Stimulated activated CD8-positive, alpha-beta memory T cell treated with anti-CD3 and anti-CD28 coated beads, Interleukin-12 subunit alpha, Interleukin-12 subunit beta, amount 100 ng/mL, for 24 hours (primary cell): ENCODE data around the gene SDK2.

Experiments used
- DNase-seq: peaks from one replicate; pipeline ENCODE4 v3.0.0-alpha.2; 2020; ENCODE audit errors: extremely low read depth

The SDK2 gene

DNA sequence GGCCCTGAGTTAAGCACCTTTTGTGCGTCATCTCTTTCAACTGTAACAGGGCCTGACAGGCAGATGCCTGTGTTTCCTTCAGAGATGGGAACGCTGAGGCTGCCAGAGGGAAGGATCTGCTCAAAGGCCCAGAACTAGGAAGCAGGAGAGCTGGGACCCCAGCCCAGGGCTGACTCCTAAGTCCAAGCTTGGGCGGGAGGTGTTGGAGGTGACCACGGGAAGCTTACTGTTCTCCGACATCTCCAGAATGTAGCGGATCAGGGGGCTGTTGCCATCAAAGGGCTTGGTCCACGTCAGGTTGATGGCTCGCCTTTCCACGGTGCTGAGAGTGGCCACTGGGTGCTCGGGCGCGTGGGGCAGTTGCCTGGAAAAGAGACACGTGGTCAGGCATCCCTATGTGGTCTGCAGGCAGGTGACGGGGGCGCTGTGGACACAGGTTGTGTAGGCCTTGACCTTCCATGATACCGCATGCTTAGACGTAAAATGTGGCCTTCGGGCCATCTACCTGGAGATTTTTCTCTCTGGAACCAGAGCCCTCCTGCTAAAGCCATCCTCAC lies 221.0 kb downstream of the SDK2 start:
- no peak for DNase-seq

GRCh38 chr17:73422121-73422520 lies 222.1 kb downstream of the SDK2 start:
- no peak for DNase-seq

GRCh38 chr17:73420897-73421296 lies 223.3 kb downstream of the SDK2 start:
- no peak for DNase-seq

GRCh38 chr17:73419881-73420280 lies 224.4 kb downstream of the SDK2 start:
- DNase-seq = no peak

DNA sequence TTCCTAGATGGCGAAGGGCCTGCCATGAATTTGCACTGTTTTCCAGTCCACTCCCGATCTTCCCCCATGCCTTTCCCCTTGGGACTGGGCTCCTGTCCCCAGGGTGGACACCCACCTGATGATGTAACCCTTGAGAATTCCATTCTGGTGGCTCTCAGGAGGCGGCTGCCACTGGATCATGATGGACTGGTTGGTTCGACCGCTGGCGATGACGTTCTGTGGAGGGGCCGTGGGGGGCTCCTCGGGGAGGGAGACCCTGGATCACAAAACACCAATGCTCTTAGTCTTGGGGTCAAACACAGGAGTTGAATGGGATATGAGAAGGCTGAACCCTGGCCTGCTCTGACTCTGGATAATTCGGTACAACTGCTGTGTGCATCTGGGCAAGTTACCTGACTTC lies 225.2 kb downstream of the SDK2 start:
- DNase-seq = no peak

DNA sequence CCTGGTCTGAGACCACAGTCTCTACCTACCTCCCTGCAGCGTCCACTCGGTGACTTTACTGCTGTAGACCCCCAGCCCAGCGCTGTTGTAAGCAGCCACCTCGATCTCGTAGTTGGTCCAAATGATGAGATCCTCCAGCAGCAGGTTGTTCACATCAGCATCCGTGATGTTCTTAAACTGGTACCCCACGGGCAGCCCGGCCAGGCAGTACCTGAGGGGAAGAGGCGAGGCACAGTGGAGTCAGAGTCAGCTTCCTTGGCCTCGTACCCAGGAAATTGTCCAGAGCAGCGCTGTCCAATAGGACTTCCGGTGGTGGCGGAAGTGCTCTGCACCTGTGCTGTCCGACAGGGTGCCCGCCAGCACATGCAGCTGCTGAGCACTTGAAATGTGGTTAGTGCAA lies 228.5 kb downstream of the SDK2 start:
- no peak for DNase-seq

DNA sequence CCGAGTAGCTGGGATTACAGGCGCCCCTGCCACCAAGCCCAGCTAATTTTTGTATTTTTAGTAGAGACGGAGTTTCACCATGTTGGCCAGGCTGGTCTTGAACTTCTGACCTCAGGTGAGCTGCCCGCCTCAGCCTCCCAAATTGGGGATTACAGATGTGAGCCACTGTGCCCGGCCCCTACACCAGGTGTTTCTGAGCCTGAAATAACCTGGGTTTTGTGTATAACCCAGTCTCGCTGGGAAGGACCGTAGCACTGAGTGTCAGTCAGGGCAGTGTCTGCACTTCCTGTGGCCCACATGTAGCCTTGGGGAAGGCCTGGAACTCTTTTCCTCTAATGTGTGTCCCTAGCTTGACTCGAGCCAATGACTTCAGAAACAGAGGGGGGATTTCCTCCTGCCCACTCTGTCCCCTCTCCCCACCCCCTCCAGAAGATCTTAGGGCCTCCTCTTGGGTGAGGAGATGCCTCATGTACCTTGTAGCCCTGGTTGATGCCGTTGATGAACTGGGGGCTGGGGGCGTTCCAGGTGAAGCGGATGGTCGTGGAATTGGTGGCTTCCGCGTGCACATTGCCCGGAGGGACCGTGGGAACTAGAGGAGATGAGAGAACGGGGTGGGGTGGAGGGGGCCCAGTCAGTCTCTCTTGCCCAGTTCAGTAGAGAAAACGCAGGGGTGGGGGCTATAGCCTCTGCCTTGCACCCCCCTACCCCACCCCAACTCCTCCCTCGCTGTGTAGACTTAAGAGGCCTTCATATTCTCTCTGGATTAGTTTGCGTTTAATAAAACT lies 229.9 kb downstream of the SDK2 start:
- no peak for DNase-seq

GRCh38 chr17:73412914-73413313 lies 231.3 kb downstream of the SDK2 start:
- no peak for DNase-seq

DNA sequence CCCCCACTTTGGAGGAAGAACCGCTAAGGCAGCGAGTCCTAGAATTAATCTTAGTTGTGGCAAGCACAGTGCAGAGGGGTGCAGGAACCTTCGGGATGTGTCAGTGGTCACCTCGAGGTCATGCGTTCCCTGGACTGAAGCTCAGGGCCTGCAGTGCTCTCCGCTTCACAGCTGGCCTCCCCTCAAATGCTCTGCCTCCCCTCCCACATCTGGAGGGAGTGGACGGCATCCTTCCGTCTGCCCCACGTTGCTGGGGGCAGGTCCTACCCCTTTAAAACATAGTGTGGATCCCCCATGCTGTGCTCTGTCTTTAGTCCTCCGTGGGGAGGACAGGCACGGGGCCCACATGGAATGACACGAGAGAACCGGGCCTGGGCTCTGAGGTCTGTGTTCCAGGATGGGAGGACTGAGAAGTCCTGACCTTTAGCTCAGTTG lies 232.9 kb downstream of the SDK2 start:
- no peak for DNase-seq

DNA sequence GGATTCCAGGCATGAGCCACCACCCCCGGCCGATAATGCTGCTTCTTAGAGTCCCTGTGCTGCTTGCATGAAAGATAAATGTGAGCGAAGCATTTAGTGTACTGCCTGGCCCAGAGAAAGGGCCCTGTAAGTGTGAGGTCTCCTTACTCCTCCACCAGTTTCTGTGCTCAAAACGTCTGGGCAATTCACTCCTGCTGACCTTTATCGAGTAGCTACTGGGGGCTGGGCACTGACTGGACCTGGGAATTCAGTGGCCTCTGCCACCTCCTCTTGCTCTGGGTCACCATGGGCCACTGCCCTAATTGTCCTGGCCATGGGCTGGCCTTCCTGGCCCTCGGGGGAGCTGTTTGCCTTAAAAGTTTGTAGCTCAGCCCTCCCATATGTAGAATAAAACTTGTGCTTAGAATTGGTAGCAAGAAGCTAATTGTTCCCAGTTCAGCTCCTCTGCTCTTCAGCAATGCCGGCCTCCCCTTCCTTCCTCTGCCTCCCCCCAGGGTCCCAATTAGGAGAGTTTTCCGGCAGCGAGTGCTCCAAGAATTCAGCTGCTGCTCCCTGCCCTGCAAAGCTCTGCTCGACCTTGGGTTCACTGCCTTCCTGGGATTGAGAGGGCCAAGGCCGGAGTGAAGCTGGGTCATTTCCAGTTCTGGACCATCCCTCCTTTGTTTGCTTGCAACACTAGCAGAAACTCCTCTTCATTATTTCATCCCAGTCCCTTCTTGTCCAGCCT lies 233.5 kb downstream of the SDK2 start:
- no peak for DNase-seq

DNA sequence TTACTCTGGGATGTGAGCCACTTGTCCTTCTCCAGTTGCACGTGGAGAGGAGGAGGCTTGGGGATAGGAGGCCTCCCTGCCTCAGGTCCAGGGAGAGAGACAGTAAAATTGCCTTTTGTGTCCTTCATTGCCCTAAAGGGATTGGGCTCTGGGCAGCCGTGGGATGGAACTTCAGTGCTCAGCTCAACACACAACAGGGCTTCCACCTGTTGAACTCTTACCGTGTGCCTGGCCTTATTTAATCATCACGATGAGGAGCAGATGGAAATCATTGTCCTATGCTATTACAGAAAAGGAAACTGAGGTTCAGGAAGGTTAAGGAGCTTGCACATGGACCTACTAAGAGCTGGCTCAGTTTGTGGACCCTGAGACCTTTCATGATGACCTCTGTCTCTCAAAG lies 240.0 kb downstream of the SDK2 start:
- no peak for DNase-seq

- DNase-seq = no peak
Measured at GRCh38 chr17:73402466-73402865, 241.8 kb downstream of the SDK2 start.

DNA sequence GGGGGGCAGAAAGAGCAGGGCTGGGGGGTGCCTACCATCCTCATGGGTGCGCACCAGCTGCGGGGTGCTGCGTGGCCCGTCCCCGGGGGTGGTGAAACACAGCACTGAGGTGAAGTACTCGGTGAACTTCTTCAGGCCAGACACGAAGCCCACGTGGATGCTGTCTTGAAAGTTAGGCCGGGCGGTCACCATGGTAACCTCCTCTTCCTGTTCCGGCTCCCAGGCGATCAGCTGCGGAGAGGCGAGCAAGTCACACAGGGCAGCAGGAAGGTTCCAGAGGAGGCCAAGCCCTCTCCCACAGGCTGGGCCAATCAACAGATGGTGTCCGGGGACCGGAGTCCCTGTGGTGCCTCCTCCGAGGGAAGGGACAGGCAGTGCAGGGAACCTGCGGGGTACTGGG lies 242.3 kb downstream of the SDK2 start:
- no peak for DNase-seq

- no peak for DNase-seq
Measured at GRCh38 chr17:73400915-73401545, 243.2 kb downstream of the SDK2 start.

DNA sequence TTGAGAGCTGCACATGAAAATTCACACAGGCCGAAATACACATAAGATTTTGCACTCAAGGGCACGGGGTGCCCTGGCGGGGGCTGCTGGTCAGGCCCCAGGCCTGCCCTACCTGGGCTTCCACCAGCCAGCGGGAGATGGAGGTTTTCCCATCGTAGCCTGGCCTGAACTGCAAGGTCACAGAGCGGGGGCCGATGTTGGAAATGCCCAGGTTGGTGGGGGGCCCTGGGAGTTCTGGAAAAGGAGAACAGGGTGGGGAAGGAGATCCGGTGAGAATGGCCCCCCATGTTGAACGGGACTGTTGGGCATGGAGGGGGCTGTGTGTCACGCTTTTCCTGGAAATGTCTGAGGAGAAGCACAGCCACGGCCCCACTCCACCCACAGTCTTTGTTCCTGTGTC lies 245.2 kb downstream of the SDK2 start:
- no peak for DNase-seq

DNA sequence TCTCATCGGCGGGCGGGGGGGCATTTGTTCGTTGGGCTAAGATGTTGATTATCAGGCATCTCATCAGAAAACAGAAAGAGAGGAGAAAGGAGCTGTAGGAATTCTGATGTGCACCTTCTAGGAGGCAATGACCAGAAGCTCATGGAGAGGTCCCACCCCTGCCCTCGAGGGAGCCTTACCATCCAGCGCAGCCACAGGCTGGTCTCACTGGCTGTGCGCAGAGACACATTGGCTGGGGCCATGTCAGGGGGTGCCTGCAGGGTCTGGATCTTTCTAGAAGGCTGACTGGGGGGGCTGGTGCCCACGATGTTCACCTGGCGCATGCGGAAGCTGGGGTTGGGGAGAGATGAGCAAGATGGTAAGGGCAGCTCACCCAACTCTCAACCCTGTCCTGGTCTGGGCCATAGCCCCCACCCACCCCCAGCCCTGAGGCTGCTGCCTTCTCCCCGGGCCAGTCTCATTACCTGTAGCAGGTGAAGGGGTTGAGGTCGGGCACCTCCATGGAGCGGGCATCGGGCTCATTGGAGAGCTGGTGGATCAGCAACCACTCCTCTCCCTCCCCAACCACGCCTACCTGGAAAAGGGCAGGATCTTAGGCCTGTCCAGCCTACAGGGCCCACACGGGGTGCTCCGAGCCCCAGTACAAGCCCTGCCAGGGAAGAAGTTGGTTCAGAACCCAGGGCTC lies 246.2 kb downstream of the SDK2 start:
- DNase-seq = no peak

GRCh38 chr17:73397278-73397826 lies 246.9 kb downstream of the SDK2 start:
- DNase-seq = no peak

DNA sequence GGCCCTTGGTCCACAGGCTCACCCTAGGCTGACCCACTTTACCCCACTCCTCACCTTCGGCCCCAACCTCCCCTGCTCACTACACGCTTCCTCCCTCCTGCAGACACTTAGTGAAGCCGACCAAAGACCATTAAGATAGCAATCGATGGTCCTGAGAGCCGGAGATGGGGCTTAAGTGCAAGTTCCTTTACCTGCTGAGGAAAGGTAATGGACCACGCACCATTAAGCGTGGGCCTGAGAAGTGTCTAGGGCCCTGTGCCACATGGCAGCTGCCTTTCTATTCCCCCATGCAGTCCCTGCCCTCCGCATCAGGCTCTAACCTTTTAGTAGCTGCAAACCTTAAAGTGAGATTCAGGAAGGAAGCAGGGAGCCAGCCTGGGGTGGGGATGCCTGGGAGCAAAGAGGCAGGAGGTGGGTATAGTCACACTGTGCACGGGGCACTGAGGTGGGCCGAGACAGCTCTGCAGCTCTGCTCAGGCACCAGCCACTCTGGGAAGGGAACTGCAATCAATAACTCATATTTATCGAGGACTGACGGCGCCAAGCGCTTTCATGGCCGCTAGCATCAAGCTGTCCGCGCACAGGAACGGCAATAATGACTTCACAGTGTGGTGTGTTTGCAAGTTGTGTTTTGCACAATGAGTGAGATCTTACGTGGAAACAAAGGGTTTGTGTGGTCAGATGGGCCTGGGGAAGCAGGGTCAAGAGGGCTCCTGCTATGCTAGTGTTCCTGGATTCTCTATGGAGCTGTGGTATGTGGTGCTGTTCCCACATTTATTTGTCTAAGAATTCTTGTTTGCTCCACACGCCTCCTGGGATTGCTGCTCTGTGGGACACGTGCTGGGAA lies 247.6 kb downstream of the SDK2 start:
- no peak for DNase-seq

- DNase-seq = no peak
Measured at GRCh38 chr17:73394512-73395450, 249.5 kb downstream of the SDK2 start.

DNA sequence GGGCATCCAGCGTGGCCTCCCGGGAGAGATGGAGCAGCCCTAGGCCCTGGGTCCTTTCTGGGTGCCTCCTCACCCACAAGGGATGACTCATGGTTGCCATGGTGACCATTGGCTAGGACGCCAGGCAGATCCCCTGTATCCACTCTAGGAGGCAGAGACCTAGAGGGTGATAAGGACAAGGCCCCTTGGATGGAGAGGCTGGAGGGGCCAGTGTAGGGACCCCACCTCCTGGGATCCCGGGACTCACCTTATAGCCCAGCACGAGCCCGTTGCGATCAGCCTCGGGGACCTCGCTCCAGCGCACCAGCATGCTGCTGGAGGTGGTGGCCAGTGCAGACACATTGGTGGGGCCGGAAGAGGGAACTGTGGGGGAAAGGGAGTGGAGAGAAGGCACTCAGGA lies 250.3 kb downstream of the SDK2 start:
- no peak for DNase-seq
